Uterus (tissue), 2 donors: ENCODE results near the gene AZU1.

Source experiments
- POLR2A ChIP-seq, 2 donors: fragments of 450-650 bp; IDR thresholded peaks; one replicate each; pipeline ENCODE4 v1.6.1; 2016; ENCODE audit warnings: antibody characterized with exemption in 2 of 2, mild to moderate bottlenecking in 1 of 2, moderate library complexity in 1 of 2
- TF ChIP-seq, protein P1 (sequence below), 4 experiments: fragments of 200-600 bp in 2 of 4; fragments of 450-650 bp in 2 of 4; sonication (generic) in 2 of 4; IDR thresholded peaks; one replicate each; pipeline ENCODE4 v1.5.1; 2016 to 2019; ENCODE audit warnings: antibody characterized with exemption in 4 of 4, mild to moderate bottlenecking in 2 of 4, moderate library complexity in 1 of 4

DNA sequence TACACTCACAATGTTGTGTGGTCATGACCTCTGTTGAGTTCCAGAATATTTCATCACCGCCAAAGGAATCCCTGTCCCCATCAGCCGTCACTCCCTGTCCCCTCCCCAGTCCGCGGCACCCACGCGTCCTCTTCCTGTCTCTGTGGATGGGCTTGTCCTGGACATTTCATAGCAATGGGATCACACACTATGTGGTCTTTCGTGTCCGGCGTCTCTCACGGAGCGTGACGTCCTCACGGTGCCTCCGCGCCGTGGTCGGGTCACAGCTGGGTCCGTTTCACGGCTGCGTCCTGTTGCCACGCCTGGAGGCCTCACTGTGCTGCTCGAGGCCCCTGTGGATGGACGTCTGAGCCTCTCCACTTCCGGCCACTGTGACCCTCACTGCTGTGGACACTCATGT, 6.6 kb downstream of the AZU1 start:
- TF ChIP-seq, protein P1, sequence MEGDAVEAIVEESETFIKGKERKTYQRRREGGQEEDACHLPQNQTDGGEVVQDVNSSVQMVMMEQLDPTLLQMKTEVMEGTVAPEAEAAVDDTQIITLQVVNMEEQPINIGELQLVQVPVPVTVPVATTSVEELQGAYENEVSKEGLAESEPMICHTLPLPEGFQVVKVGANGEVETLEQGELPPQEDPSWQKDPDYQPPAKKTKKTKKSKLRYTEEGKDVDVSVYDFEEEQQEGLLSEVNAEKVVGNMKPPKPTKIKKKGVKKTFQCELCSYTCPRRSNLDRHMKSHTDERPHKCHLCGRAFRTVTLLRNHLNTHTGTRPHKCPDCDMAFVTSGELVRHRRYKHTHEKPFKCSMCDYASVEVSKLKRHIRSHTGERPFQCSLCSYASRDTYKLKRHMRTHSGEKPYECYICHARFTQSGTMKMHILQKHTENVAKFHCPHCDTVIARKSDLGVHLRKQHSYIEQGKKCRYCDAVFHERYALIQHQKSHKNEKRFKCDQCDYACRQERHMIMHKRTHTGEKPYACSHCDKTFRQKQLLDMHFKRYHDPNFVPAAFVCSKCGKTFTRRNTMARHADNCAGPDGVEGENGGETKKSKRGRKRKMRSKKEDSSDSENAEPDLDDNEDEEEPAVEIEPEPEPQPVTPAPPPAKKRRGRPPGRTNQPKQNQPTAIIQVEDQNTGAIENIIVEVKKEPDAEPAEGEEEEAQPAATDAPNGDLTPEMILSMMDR (IDR thresholded peaks at IDR 0.05), result no peak
- no peak for TF ChIP-seq POLR2A (IDR thresholded peaks at IDR 0.05)
